SK-N-MC (cell line): Measurements from ENCODE around the gene SAMD8.

Experiments
- EZH2 ChIP-seq: fragments of 200-600 bp; sonication (generic); IDR thresholded peaks from one replicate; pipeline ENCODE4 v1.6.1; 2017; ENCODE audit warnings: antibody characterized with exemption
- POLR2AphosphoS5 ChIP-seq: IDR thresholded peaks from 2 replicates; pipeline ENCODE4 v1.6.1; 2012; ENCODE audit warnings: mild to moderate bottlenecking, low read depth, low read length, borderline replicate concordance

- TF ChIP-seq POLR2AphosphoS5 (no peak), EZH2 (no peak)
These were observed 85.6 kb downstream of the SAMD8 start for GRCh38 chr10:75197066-75197465.
